Measurements from ENCODE around the gene INPP5A.

The INPP5A gene

GRCh38 chr10:132732518-132732917 is 194.9 kb downstream of the INPP5A start:
- H3K27me3 ChIP-seq (ENCODE audit: insufficient read depth, low read length, poor library complexity): no peaks in the 10 kb centered on the region
- no peak overlapping the region for H3K9ac ChIP-seq (ENCODE audit: low read length)
- WGBS (ENCODE audit: extremely low coverage, insufficient coverage, low lambda C conversion rate): no CpG with 5 or more reads among the region's 20 CpGs

GRCh38 chr10:132733926-132734325 is 196.3 kb downstream of the INPP5A start:
- DNase-seq: no peak
- Histone ChIP-seq H3K36me3 (ENCODE audit: control insufficient read depth, insufficient read depth, low read length) (no peaks in the 10 kb centered on the region), H3K79me2 (ENCODE audit: control insufficient read depth, insufficient read depth, low read length) (no peaks in the 10 kb centered on the region), H3K18ac (ENCODE audit: low read length) (no peak overlapping the region), H3K4me3 (ENCODE audit: low read length) (no peak overlapping the region), H3K23ac (ENCODE audit: low read length) (no peak overlapping the region), H3K4me1 (ENCODE audit: control insufficient read depth, low read depth, low read length) (no peaks in the 10 kb centered on the region), H4K8ac (ENCODE audit: low read depth, low read length) (no peak overlapping the region), H3K9ac (ENCODE audit: low read length) (no peak overlapping the region), H3K27ac (ENCODE audit: low read depth, low read length) (no peak overlapping the region), H3K4ac (ENCODE audit: low read depth, low read length) (no peak overlapping the region), H2BK15ac (replicated peaks; ENCODE audit: low read depth) (no peak overlapping the region), H2AK5ac (ENCODE audit: low read length) (no peak overlapping the region), H3K79me1 (ENCODE audit: low read length) (no peaks in the 10 kb centered on the region), H3K27me3 (ENCODE audit: insufficient read depth, low read length, poor library complexity) (no peaks in the 10 kb centered on the region), H3K4me2 (ENCODE audit: low read length) (no peak overlapping the region), H4K5ac (ENCODE audit: low read length) (no peak overlapping the region), H3K56ac (ENCODE audit: low read length) (no peak overlapping the region), H2BK5ac (ENCODE audit: low read length) (no peak overlapping the region), H2BK120ac (ENCODE audit: low read depth, low read length) (no peak overlapping the region)
- WGBS (ENCODE audit: extremely low coverage, insufficient coverage, low lambda C conversion rate): no CpG with 5 or more reads among the region's 19 CpGs

More at GRCh38 chr10:132732518-132732917, 194.9 kb downstream of the INPP5A start:
- Histone ChIP-seq H3K36me3 (ENCODE audit: control insufficient read depth, insufficient read depth, low read length) (no peaks in the 10 kb centered on the region), H3K4me3 (ENCODE audit: low read length) (no peak overlapping the region), H3K4ac (ENCODE audit: low read depth, low read length) (no peak overlapping the region), H2AK5ac (ENCODE audit: low read length) (no peak overlapping the region), H3K4me1 (ENCODE audit: control insufficient read depth, low read depth, low read length) (no peaks in the 10 kb centered on the region), H3K4me2 (ENCODE audit: low read length) (no peak overlapping the region), H3K27ac (ENCODE audit: low read depth, low read length) (no peak overlapping the region), H3K79me1 (ENCODE audit: low read length) (no peaks in the 10 kb centered on the region), H4K5ac (ENCODE audit: low read length) (no peak overlapping the region), H3K56ac (ENCODE audit: low read length) (no peak overlapping the region), H2BK120ac (ENCODE audit: low read depth, low read length) (no peak overlapping the region), H3K79me2 (ENCODE audit: control insufficient read depth, insufficient read depth, low read length) (no peaks in the 10 kb centered on the region), H3K18ac (ENCODE audit: low read length) (no peak overlapping the region), H4K8ac (ENCODE audit: low read depth, low read length) (no peak overlapping the region), H2BK5ac (ENCODE audit: low read length) (no peak overlapping the region), H2BK15ac (replicated peaks; ENCODE audit: low read depth) (no peak overlapping the region), H3K23ac (ENCODE audit: low read length) (no peak overlapping the region)
- no peak for DNase-seq

- H2BK5ac ChIP-seq (ENCODE audit: low read length): no peak overlapping the region
- H3K79me2 ChIP-seq (ENCODE audit: control insufficient read depth, insufficient read depth, low read length): no peaks in the 10 kb centered on the region
- H3K27me3 ChIP-seq (ENCODE audit: insufficient read depth, low read length, poor library complexity): no peaks in the 10 kb centered on the region
- no peak overlapping the region for H3K18ac ChIP-seq (ENCODE audit: low read length)
- H3K4ac ChIP-seq (ENCODE audit: low read depth, low read length): no peak overlapping the region
- H4K8ac ChIP-seq (ENCODE audit: low read depth, low read length): no peak overlapping the region
- H3K56ac ChIP-seq (ENCODE audit: low read length): no peak overlapping the region
- H2BK120ac ChIP-seq (ENCODE audit: low read depth, low read length): no peak overlapping the region
- H3K23ac ChIP-seq (ENCODE audit: low read length): no peak overlapping the region
- no peak overlapping the region for H4K5ac ChIP-seq (ENCODE audit: low read length)
- H3K27ac ChIP-seq (ENCODE audit: low read depth, low read length): no peak overlapping the region
- no peak for DNase-seq
- H3K4me3 ChIP-seq (ENCODE audit: low read length): no peak overlapping the region
- no peak overlapping the region for H2AK5ac ChIP-seq (ENCODE audit: low read length)
- no peaks in the 10 kb centered on the region for H3K36me3 ChIP-seq (ENCODE audit: control insufficient read depth, insufficient read depth, low read length)
- H3K79me1 ChIP-seq (ENCODE audit: low read length): no peaks in the 10 kb centered on the region
- no peak overlapping the region for H2BK15ac ChIP-seq (replicated peaks; ENCODE audit: low read depth)
- H3K4me1 ChIP-seq (ENCODE audit: control insufficient read depth, low read depth, low read length): no peaks in the 10 kb centered on the region
- WGBS (ENCODE audit: extremely low coverage, insufficient coverage, low lambda C conversion rate): no CpG with 5 or more reads among the region's 19 CpGs
- no peak overlapping the region for H3K4me2 ChIP-seq (ENCODE audit: low read length)
- no peak overlapping the region for H3K9ac ChIP-seq (ENCODE audit: low read length)
Observed at GRCh38 chr10:132735341-132735775, 197.8 kb downstream of the INPP5A start.

- no peak overlapping the region for H3K18ac ChIP-seq (ENCODE audit: low read length)
- H3K36me3 ChIP-seq (ENCODE audit: control insufficient read depth, insufficient read depth, low read length): no peaks in the 10 kb centered on the region
- H3K27me3 ChIP-seq (ENCODE audit: insufficient read depth, low read length, poor library complexity): no peaks in the 10 kb centered on the region
- no peaks in the 10 kb centered on the region for H3K79me1 ChIP-seq (ENCODE audit: low read length)
- no peak overlapping the region for H3K9ac ChIP-seq (ENCODE audit: low read length)
- H3K27ac ChIP-seq (ENCODE audit: low read depth, low read length): no peak overlapping the region
- no peak overlapping the region for H2BK15ac ChIP-seq (replicated peaks; ENCODE audit: low read depth)
- no peak overlapping the region for H2AK5ac ChIP-seq (ENCODE audit: low read length)
- H3K56ac ChIP-seq (ENCODE audit: low read length): no peak overlapping the region
- no peak overlapping the region for H2BK5ac ChIP-seq (ENCODE audit: low read length)
- no peak overlapping the region for H3K23ac ChIP-seq (ENCODE audit: low read length)
- H4K8ac ChIP-seq (ENCODE audit: low read depth, low read length): no peak overlapping the region
- DNase-seq: no peak
- H3K4ac ChIP-seq (ENCODE audit: low read depth, low read length): no peak overlapping the region
- H4K5ac ChIP-seq (ENCODE audit: low read length): no peak overlapping the region
- no peak overlapping the region for H3K4me2 ChIP-seq (ENCODE audit: low read length)
- WGBS (ENCODE audit: extremely low coverage, insufficient coverage, low lambda C conversion rate): no CpG with 5 or more reads among the region's 24 CpGs
- H3K4me1 ChIP-seq (ENCODE audit: control insufficient read depth, low read depth, low read length): no peaks in the 10 kb centered on the region
- H2BK120ac ChIP-seq (ENCODE audit: low read depth, low read length): no peak overlapping the region
- no peak overlapping the region for H3K4me3 ChIP-seq (ENCODE audit: low read length)
- no peaks in the 10 kb centered on the region for H3K79me2 ChIP-seq (ENCODE audit: control insufficient read depth, insufficient read depth, low read length)
Observed at GRCh38 chr10:132735923-132736391, 198.4 kb downstream of the INPP5A start.

GRCh38 chr10:132737390-132738048 is 199.9 kb downstream of the INPP5A start:
- Histone ChIP-seq H3K4me2 (ENCODE audit: low read length) (no peak overlapping the region), H3K9ac (ENCODE audit: low read length) (no peak overlapping the region), H2BK15ac (replicated peaks; ENCODE audit: low read depth) (no peak overlapping the region), H2BK5ac (ENCODE audit: low read length) (no peak overlapping the region), H3K4me1 (ENCODE audit: control insufficient read depth, low read depth, low read length) (no peaks in the 10 kb centered on the region), H3K4me3 (ENCODE audit: low read length) (no peak overlapping the region), H4K5ac (ENCODE audit: low read length) (no peak overlapping the region), H3K79me2 (ENCODE audit: control insufficient read depth, insufficient read depth, low read length) (no peaks in the 10 kb centered on the region), H3K23ac (ENCODE audit: low read length) (no peak overlapping the region), H3K4ac (ENCODE audit: low read depth, low read length) (no peak overlapping the region), H3K79me1 (ENCODE audit: low read length) (no peaks in the 10 kb centered on the region), H3K27ac (ENCODE audit: low read depth, low read length) (no peak overlapping the region), H3K56ac (ENCODE audit: low read length) (no peak overlapping the region), H2BK120ac (ENCODE audit: low read depth, low read length) (no peak overlapping the region), H3K27me3 (ENCODE audit: insufficient read depth, low read length, poor library complexity) (no peaks in the 10 kb centered on the region), H3K36me3 (ENCODE audit: control insufficient read depth, insufficient read depth, low read length) (no peaks in the 10 kb centered on the region), H4K8ac (ENCODE audit: low read depth, low read length) (no peak overlapping the region), H3K18ac (ENCODE audit: low read length) (no peak overlapping the region), H2AK5ac (ENCODE audit: low read length) (no peak overlapping the region)
- DNase-seq: no peak
- no CpG with 5 or more reads among the region's 16 CpGs for WGBS (ENCODE audit: extremely low coverage, insufficient coverage, low lambda C conversion rate)

All from mesendoderm (in vitro differentiated cells).